ENCODE data around the gene KLF13.

DNA sequence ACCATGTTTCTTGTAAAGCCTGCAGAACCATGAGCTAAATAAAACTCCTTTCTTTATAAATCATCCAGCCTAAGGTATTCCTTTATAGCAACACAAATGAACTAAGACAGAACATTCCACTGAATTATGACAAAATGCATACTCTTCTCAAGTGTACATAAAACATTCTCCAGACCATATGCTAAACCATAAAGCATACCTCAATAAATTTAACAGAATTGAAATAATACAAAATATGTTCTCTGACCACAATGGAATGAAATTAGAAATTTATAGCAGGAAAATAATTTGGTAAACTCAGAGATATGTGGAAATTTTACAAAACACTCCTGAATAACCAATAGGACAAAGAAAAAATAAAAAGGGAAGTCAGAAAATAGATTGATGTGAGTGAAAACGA, 88.6 kb downstream of the KLF13 start:
- TF ChIP-seq, protein P1, sequence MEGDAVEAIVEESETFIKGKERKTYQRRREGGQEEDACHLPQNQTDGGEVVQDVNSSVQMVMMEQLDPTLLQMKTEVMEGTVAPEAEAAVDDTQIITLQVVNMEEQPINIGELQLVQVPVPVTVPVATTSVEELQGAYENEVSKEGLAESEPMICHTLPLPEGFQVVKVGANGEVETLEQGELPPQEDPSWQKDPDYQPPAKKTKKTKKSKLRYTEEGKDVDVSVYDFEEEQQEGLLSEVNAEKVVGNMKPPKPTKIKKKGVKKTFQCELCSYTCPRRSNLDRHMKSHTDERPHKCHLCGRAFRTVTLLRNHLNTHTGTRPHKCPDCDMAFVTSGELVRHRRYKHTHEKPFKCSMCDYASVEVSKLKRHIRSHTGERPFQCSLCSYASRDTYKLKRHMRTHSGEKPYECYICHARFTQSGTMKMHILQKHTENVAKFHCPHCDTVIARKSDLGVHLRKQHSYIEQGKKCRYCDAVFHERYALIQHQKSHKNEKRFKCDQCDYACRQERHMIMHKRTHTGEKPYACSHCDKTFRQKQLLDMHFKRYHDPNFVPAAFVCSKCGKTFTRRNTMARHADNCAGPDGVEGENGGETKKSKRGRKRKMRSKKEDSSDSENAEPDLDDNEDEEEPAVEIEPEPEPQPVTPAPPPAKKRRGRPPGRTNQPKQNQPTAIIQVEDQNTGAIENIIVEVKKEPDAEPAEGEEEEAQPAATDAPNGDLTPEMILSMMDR (conservative IDR thresholded peaks at IDR 0.05), result no peak
- TF ChIP-seq ZFX (IDR thresholded peaks at IDR 0.05), result no peak
